SU-DHL-6 (cell line): Measurements from ENCODE around the gene UBE2J2.

Experiments used
- H2AFZ ChIP-seq: fragments of 200-600 bp; sonication (generic); 2 replicates; pipeline ENCODE4 v1.6.1; 2014; ENCODE audit warnings: low read depth, mild to moderate bottlenecking, moderate library complexity, mixed read lengths, antibody characterized with exemption, low read length; ENCODE audit not compliant: severe bottlenecking
- H3F3A ChIP-seq: fragments of 200-600 bp; shearing (Covaris generic); 2 replicates; pipeline ENCODE4 v1.6.0; 2016; ENCODE audit warnings: antibody characterized with exemption, mild to moderate bottlenecking; ENCODE audit not compliant: insufficient read depth
- H3K27ac ChIP-seq: fragments of 200-600 bp; sonication (generic); 2 replicates; pipeline ENCODE4 v1.5.1; 2016; ENCODE audit warnings: low read depth, mild to moderate bottlenecking, low read length, moderate library complexity, mixed read lengths
- H3K27me3 ChIP-seq: fragments of 200-600 bp; sonication (generic), shearing (Covaris generic); 2 replicates; pipeline ENCODE4 v1.6.0; 2014; ENCODE audit warnings: mild to moderate bottlenecking, low read length
- H3K36me3 ChIP-seq: fragments of 200-600 bp; sonication (generic); 2 replicates; pipeline ENCODE4 v1.6.1; 2014; ENCODE audit warnings: mild to moderate bottlenecking, low read length, mixed read lengths
- H3K4me2 ChIP-seq: fragments of 300-600, 200-600 bp; shearing (Covaris generic), sonication (generic); 2 replicates; pipeline ENCODE4 v1.6.0; 2014; ENCODE audit warnings: low read length, low read depth, mild to moderate bottlenecking; ENCODE audit not compliant: poor library complexity, severe bottlenecking
- H3K4me3 ChIP-seq: fragments of 200-600 bp; sonication (generic); 2 replicates; pipeline ENCODE4 v1.5.1; 2014; ENCODE audit warnings: antibody characterized with exemption, low read length, mild to moderate bottlenecking, mixed read lengths; ENCODE audit not compliant: insufficient read depth, poor library complexity, severe bottlenecking
- H3K79me2 ChIP-seq: fragments of 200-600 bp; sonication (generic); 2 replicates; pipeline ENCODE4 v1.6.1; 2014; ENCODE audit warnings: mild to moderate bottlenecking, low read length, moderate library complexity; ENCODE audit not compliant: insufficient read depth
- H3K9ac ChIP-seq: fragments of 200-600 bp; sonication (generic); 2 replicates; pipeline ENCODE4 v1.7.0; 2014; ENCODE audit warnings: mild to moderate bottlenecking, low read length
- H3K9me2 ChIP-seq: fragments of 200-600 bp; sonication (generic); replicated peaks from 2 replicates; pipeline ENCODE4 v1.6.1; 2014; ENCODE audit warnings: low read length; ENCODE audit not compliant: insufficient read depth
- H3K9me3 ChIP-seq: fragments of 200-600 bp; sonication (generic); 2 replicates; pipeline ENCODE4 v1.6.1; 2014; ENCODE audit warnings: low read length, mixed read lengths; ENCODE audit not compliant: insufficient read depth
- H4K20me1 ChIP-seq: fragments of 200-600 bp; sonication (generic); 2 replicates; pipeline ENCODE4 v1.6.1; 2014; ENCODE audit warnings: low read depth, mild to moderate bottlenecking, antibody characterized with exemption, low read length, moderate library complexity, mixed read lengths
- CTCF ChIP-seq: fragments of 200-600 bp; sonication (generic); IDR thresholded peaks from one replicate; pipeline ENCODE4 v1.5.1; 2017; ENCODE audit warnings: antibody characterized with exemption, mild to moderate bottlenecking, low read length, moderate library complexity; ENCODE audit not compliant: insufficient read depth, poor library complexity, severe bottlenecking
- EZH2phosphoT487 ChIP-seq: fragments of 200-600 bp; sonication (generic), shearing (Covaris generic); conservative IDR thresholded peaks from 2 replicates; pipeline ENCODE4 v1.6.1; 2018; ENCODE audit warnings: mild to moderate bottlenecking, antibody characterized with exemption, low read length, moderate library complexity, mixed read lengths

The UBE2J2 gene

GRCh38 chr1:1262071-1262470, 11.6 kb downstream of the UBE2J2 start:
- Histone ChIP-seq H3K27me3 (no peaks in the 10 kb centered on the region), H3K36me3 (no peaks in the 10 kb centered on the region), H3K27ac (no peak overlapping the region), H3K9ac (no peak overlapping the region), H3F3A (no peaks in the 10 kb centered on the region), H4K20me1 (no peaks in the 10 kb centered on the region), H3K79me2 (no peaks in the 10 kb centered on the region; the same call in none of the 2 replicates), H3K4me3 (no peak overlapping the region), H3K9me2 (no peaks in the 10 kb centered on the region), H3K4me2 (no peak overlapping the region), H2AFZ (no peak overlapping the region), H3K9me3 (no peaks in the 10 kb centered on the region)
- TF ChIP-seq EZH2phosphoT487 (no peak), CTCF (no peak)

GRCh38 chr1:1260843-1261560, 12.7 kb downstream of the UBE2J2 start:
- Histone ChIP-seq H3K27ac (no peak overlapping the region), H4K20me1 (no peaks in the 10 kb centered on the region), H3K36me3 (no peaks in the 10 kb centered on the region), H3K9me3 (no peaks in the 10 kb centered on the region), H3K27me3 (no peaks in the 10 kb centered on the region), H3K9me2 (no peaks in the 10 kb centered on the region), H3K9ac (no peak overlapping the region), H2AFZ (no peak overlapping the region), H3F3A (no peaks in the 10 kb centered on the region), H3K4me3 (no peak overlapping the region), H3K79me2 (no peaks in the 10 kb centered on the region; the same call in none of the 2 replicates), H3K4me2 (no peak overlapping the region)
- TF ChIP-seq EZH2phosphoT487 (no peak), CTCF (no peak)

- no peak overlapping the region for H3K4me3 ChIP-seq
- no peaks in the 10 kb centered on the region; the same call in none of the 2 replicates for H3K79me2 ChIP-seq
- no peak overlapping the region for H3K27ac ChIP-seq
- no peak overlapping the region for H3K9ac ChIP-seq
- no peaks in the 10 kb centered on the region for H3K27me3 ChIP-seq
- TF ChIP-seq EZH2phosphoT487 (no peak), CTCF (no peak)
- no peak overlapping the region for H2AFZ ChIP-seq
- no peak overlapping the region for H3K4me2 ChIP-seq
- no peaks in the 10 kb centered on the region for H3K36me3 ChIP-seq
- H3K9me3 ChIP-seq, result no peaks in the 10 kb centered on the region
- no peaks in the 10 kb centered on the region for H4K20me1 ChIP-seq
- no peaks in the 10 kb centered on the region for H3F3A ChIP-seq
- no peaks in the 10 kb centered on the region for H3K9me2 ChIP-seq
Measured at GRCh38 chr1:1259951-1260600, 13.6 kb downstream of the UBE2J2 start.
